Calu3 (cell line): ENCODE measurements around the gene ZNF8. TPM values are rescaled to one million over a fixed set of nuclear protein-coding genes. Genes with fewer than 3 reads are reported as not detected.
"Not testable (repeated sequence)": the region's sequence is repeated elsewhere in the genome, so short reads cannot be mapped to it uniquely, and the experiment has no call there.

Experiments
- BruUV-seq: library from RNA; stranded (reverse); fragments of 400-500 nt; replicated peaks from 2 replicates; lab custom pipeline; 2021; lab: Mats Ljungman, UMichigan
- CTCF ChIA-PET: fragments of 300-600 bp; sonication (Branson Sonifier 250); formaldehyde crosslinking; loops from one replicate; lab custom pipeline; 2022; ENCODE audit warnings: antibody characterized with exemption; lab: Charles Lee
- DNase-seq: peaks from one replicate; pipeline ENCODE4 v3.0.0; 2022
- H3K27ac Mint-ChIP-seq: one replicate; pipeline ENCODE4 v1.8.0; 2022; ENCODE audit warnings: mixed read lengths; ENCODE audit not compliant: unreplicated experiment
- H3K27me3 Mint-ChIP-seq: one replicate; pipeline ENCODE4 v1.8.0; 2022; ENCODE audit warnings: mixed read lengths; ENCODE audit not compliant: unreplicated experiment
- H3K36me3 Mint-ChIP-seq: one replicate; pipeline ENCODE4 v1.8.0; 2022; ENCODE audit warnings: mild to moderate bottlenecking, moderate library complexity, mixed read lengths; ENCODE audit not compliant: insufficient read depth, unreplicated experiment
- H3K4me1 Mint-ChIP-seq: one replicate; pipeline ENCODE4 v1.8.0; 2022; ENCODE audit warnings: mild to moderate bottlenecking, low read depth, mixed read lengths; ENCODE audit not compliant: unreplicated experiment
- H3K4me3 Mint-ChIP-seq: one replicate; pipeline ENCODE4 v1.8.0; 2022; ENCODE audit warnings: mild to moderate bottlenecking, low read depth, moderate library complexity, mixed read lengths; ENCODE audit not compliant: unreplicated experiment
- H3K9me3 Mint-ChIP-seq: one replicate; pipeline ENCODE4 v1.8.0; 2022; ENCODE audit warnings: low read depth, mixed read lengths; ENCODE audit not compliant: unreplicated experiment
- CTCF ChIP-seq: fragments of 200-600 bp; IDR thresholded peaks from one replicate; pipeline ENCODE4 v1.8.0; 2022; ENCODE audit warnings: antibody characterized with exemption; ENCODE audit not compliant: unreplicated experiment
- intact Hi-C: fragments of 100-400 bp; cut with micrococcal nuclease; formaldehyde crosslinking; loops from one replicate; pipeline ENCODE4 v1.10.0; 2022; ENCODE audit not compliant: unreplicated experiment
- total RNA-seq: library from RNA; stranded (reverse); gene quantifications from 2 replicates; pipeline ENCODE4 v1.2.3, GENCODE V29; 2022

Gene ZNF8
- total RNA-seq, 1 experiment from 2014 or later, result 12.1 TPM

- Mint-ChIP-seq H3K9me3 (peaks cover 4% of the 10 kb centered on the region), H3K4me1 (no peaks in the 10 kb centered on the region), H3K27ac (no peak overlapping the region), H3K27me3 (no peaks in the 10 kb centered on the region), H3K36me3 (peaks cover 5% of the 10 kb centered on the region), H3K4me3 (no peak overlapping the region)
- no peak for DNase-seq
- no TSS peak for BruUV-seq
- TF ChIP-seq CTCF, result no peak
- CTCF ChIA-PET, result no interaction called here
- intact Hi-C loops, result no loop called here
These were observed 60.2 kb downstream of the ZNF8 start for GRCh38 chr19:58338825-58339558.

GRCh38 chr19:58345558-58345957 is 66.8 kb downstream of the ZNF8 start:
- no peak for TF ChIP-seq CTCF
- Mint-ChIP-seq H3K9me3 (no peaks in the 10 kb centered on the region), H3K4me1 (peaks cover 10% of the 10 kb centered on the region), H3K27ac (no peak overlapping the region), H3K36me3 (no peaks in the 10 kb centered on the region), H3K27me3 (peaks cover 63% of the 10 kb centered on the region), H3K4me3 (no peak overlapping the region)
- CTCF ChIA-PET, result interaction anchor here (0.8 kb wide), 1 partner anchor 168 kb away, joined by 3 read pairs; no protein-coding TSS in a partner anchor
- no peak for DNase-seq
- intact Hi-C loops, result no loop called here
- no TSS peak for BruUV-seq

GRCh38 chr19:58346961-58347929 is 68.5 kb downstream of the ZNF8 start:
- intact Hi-C loops, result no loop called here
- no peak for DNase-seq
- Mint-ChIP-seq H3K27ac (no peak overlapping the region), H3K9me3 (no peaks in the 10 kb centered on the region), H3K36me3 (no peaks in the 10 kb centered on the region), H3K27me3 (peaks cover 80% of the 10 kb centered on the region), H3K4me3 (no peak overlapping the region), H3K4me1 (peaks cover 10% of the 10 kb centered on the region)
- TF ChIP-seq CTCF, result no peak
- BruUV-seq, result no TSS peak
- CTCF ChIA-PET, result interaction anchor here (0.5 to 1.3 kb wide), 3 partner anchors 15 to 105 kb away, joined by 3 to 4 read pairs (median 4); partner anchors contain the start of gene ZNF497

GRCh38 chr19:58348080-58348479 is 69.3 kb downstream of the ZNF8 start:
- DNase-seq, intact Hi-C loops, H3K4me3 Mint-ChIP-seq, H3K27ac Mint-ChIP-seq, H3K36me3 Mint-ChIP-seq, BruUV-seq, H3K9me3 Mint-ChIP-seq, H3K4me1 Mint-ChIP-seq, CTCF ChIA-PET: not testable (repeated sequence)
- peaks cover 88% of the 10 kb centered on the region for H3K27me3 Mint-ChIP-seq
